ENCODE results near the gene LMF2. TPM values are rescaled to one million over a fixed set of nuclear protein-coding genes. Genes with fewer than 3 reads are reported as not detected.

Gene LMF2
- total RNA-seq, 1 donor from 2014 or later = 89.1 TPM

GRCh38 chr22:50504369-50505211 is 2.9 kb downstream of the LMF2 start:
- DNase-seq (ENCODE audit: low spot score) = no peak

GRCh38 chr22:50503475-50504145 is 3.9 kb downstream of the LMF2 start:
- no peak for DNase-seq (ENCODE audit: low spot score)

- no peak for DNase-seq (ENCODE audit: low spot score)
Measured at GRCh38 chr22:50502628-50503474, 4.7 kb downstream of the LMF2 start.

GRCh38 chr22:50502096-50502495 is 5.4 kb downstream of the LMF2 start:
- DNase-seq (ENCODE audit: low spot score) = no peak

DNA sequence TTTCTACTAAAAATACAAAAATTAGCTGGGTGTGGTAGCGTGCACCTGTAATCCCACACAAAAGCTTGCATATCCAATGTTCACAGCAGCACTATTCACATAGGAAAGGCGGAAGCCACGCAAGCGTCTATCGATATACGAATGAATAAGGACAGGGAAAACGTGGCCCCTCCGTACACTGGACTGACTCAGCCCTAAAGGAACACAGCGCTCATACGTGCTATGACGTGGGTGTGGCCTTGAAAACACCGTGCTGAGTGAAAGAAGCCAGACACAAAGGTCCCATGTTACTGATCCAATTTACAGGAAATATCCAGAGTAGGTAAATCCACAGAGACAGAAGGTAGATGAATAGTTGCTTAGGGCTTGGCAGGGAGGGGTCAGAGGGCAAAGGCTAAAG is 7.0 kb downstream of the LMF2 start:
- no peak for DNase-seq (ENCODE audit: low spot score)

DNA sequence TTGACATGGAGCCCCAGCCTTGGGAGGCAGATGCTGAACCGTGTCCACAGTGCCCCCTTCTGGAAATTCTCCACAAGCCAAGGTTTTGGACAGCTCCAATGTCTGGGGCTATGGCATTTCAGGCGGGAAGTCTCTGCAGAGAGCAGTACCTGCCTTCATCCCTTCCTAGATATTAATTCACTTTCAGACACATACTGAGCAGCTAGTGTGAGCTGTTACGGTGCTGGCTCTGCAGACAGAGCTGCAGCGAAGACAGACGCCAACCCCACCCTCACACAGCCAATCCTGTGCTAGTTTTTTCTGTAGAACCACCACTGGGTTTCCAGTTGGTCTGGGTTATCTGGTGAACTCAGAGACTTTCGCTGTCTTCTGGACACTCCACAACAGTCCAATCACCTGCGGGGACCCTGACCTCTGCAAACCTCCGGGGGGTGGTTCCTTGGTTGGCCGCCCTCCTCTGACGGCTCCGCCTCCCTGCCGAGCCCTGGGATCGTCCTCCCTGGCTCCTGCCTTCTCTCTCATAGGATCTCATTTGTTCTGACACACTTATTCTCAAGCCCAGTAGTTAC is 9.1 kb downstream of the LMF2 start:
- peak; percentile 79 for DNase-seq (ENCODE audit: low spot score)

DNA sequence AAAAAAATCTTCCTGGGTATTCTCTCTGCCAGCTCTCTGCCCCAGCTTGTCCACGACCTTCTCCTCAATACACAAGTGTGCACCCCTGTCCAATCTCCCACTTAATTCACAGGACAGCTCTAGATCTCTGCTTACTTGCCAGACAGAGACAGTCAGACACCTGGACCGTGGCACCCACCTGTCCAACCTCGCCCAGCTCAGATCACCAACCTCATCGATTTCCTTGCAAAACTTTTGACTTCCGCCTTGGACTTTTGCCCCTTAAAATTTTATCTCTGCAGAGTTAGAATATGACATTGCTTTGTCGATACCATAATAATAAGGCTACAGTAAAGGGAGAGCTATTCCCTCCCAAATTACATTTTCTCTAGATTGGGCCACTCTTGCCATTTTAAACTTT is 10.4 kb downstream of the LMF2 start:
- DNase-seq (ENCODE audit: low spot score) = peak; percentile 46

DNA sequence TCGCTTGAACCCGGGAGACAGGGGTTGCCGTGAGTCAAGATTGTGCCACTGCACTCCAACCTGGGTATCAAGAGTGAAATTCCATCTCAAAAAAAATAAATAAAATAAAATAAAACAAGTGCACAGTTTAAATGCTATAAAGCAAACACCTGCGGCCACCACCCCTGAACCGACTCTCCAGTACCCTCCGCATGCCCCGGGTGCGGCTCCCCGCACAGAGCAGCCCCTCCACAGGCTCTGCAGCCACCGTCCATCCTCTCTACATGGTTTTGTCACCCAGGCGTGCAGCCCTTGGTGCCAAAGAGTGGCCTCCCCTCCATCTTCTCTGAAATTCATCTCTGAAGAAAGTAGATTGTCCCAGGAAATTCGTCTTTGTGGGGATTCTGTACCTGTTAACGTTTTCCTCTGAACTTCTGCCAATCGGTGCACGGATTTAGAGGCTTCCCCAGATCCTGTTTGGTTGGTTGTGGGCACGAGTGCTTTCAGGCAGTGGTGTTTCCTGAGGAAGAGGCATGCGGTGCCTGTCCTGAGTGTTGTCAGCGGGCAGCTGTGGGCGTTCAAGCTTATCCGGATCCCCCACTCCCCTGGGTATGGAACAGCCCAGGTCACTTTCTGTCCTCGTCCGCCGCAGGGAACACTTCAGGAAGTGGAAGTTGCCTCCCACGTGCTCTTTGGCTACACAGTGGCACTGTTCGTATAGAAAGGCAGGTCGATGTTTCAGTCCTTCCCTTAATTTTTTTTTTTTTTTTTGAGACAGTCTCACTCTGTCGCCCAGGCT is 16.8 kb downstream of the LMF2 start:
- no peak for DNase-seq (ENCODE audit: low spot score)

- no peak for DNase-seq (ENCODE audit: low spot score)
Measured at GRCh38 chr22:50489363-50490243, 17.9 kb downstream of the LMF2 start.

GRCh38 chr22:50488886-50489285 is 18.6 kb downstream of the LMF2 start:
- DNase-seq (ENCODE audit: low spot score) = no peak

- no peak for DNase-seq (ENCODE audit: low spot score)
Measured at GRCh38 chr22:50488006-50488677, 19.4 kb downstream of the LMF2 start.

DNA sequence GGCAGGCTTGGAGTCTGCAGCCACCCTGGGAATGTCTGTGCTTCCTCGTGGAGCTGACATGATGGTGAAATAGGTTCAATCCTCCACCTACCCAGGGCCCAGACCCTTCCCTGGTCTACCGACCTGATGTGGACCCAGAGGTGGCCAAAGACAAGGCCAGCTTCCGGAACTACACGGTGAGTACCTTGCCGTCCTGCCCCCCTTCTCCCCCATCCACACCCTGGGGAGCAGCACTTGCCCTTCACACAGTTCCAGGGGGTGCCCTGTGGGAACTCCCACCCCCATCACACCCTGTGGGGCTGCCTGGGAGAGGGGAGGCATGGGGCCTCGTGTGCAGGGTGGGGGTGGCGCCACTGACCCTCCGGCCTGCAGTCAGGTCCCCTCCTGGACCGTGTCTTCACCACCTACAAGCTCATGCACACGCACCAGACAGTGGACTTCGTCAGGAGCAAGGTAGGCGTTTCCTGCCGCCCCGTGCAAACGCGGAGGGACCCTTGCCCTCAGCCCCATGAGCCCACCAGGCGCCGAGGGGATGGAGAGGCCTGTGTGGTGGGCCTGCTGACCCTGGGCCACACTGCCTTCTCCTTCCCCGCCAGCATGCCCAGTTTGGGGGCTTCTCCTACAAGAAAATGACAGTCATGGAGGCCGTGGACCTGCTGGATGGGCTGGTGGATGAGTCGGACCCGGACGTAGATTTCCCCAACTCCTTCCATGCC is 20.1 kb downstream of the LMF2 start:
- no peak for DNase-seq (ENCODE audit: low spot score)

DNA sequence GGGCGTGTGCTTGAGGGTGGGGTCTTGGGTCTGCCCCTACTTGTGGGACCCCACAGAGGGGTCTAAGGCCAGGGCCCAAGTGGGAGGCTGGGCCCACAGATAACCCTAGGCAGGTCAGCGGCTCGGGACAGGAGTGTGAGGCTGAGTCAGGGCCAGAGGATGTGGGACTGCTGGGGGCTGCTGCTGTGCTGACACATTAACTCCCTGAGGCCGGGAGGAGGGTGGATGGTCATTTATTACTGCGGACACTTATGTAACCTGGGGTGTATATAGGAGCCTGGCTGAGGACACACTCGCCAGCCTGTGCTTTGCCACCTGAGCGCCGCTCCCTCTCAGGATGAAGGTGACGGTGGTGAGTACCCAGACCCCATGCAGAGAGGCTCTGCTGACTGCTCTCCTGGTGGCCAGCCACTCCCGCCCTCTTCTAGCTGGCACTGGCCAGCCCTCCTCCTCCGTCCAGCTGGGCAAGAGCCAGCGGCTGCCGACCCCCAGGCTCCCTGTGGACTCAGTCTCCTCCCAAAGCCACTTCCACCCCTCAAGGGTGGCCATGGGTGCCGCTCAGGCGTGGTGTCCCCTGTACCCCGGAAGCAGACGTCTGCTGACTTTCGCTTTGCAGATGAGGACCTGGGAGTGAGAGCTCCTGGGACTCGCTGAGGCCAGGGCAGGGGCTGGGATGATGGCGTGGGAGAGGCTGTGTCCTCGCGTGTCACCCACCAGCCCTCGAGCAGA is 20.8 kb downstream of the LMF2 start, which contains the start of gene MIOX:
TSS of gene MIOX (plus strand) at position 299 of the 729 bp plus-strand sequence. CDS start at position 338, 39 bp downstream.
- DNase-seq (ENCODE audit: low spot score) = no peak

DNA sequence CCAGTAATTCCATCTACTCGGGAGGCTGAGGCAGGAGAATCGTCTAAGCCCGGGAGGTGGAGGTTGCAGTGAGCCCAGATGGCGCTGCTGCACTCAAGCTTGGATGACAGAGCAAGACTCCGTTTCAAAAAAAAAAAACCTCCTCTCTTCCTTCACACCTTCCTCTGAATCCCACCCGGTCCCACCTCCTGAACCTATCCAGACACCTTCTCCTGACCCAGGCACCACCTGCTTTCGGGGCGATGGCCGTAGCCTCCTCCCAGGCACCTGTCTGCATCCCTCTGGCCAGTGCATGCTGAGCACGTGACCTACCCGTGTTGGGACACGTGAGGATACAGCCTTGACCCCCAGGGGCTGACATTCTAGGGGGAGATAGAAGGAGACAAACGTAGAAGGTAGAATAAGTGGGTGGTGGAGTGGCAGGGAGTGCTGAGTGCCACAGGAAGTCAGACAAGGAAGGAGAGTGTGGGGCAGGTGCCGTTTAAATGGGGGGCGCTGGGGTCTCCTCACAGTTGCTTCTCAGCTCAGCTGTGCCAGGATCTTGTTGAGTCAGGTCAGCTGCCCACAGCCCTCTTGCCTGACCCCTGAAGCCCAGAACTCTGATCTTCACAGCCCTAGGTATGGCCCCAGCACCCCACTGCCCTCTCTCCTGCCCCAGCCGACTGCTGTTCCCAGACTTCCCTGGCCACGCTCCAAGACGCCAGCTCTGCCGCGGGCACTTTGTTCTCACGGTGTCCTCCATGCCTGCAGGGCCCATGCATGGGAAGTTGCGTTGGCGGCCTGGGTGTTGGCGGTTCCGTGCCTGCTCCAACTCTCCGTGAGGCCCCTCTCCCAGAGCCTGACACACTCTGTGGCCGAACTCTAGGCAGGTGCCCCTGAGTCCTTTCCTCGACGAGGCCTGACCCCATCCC is 22.0 kb downstream of the LMF2 start:
- peak; percentile 56 for DNase-seq (ENCODE audit: low spot score)

DNA sequence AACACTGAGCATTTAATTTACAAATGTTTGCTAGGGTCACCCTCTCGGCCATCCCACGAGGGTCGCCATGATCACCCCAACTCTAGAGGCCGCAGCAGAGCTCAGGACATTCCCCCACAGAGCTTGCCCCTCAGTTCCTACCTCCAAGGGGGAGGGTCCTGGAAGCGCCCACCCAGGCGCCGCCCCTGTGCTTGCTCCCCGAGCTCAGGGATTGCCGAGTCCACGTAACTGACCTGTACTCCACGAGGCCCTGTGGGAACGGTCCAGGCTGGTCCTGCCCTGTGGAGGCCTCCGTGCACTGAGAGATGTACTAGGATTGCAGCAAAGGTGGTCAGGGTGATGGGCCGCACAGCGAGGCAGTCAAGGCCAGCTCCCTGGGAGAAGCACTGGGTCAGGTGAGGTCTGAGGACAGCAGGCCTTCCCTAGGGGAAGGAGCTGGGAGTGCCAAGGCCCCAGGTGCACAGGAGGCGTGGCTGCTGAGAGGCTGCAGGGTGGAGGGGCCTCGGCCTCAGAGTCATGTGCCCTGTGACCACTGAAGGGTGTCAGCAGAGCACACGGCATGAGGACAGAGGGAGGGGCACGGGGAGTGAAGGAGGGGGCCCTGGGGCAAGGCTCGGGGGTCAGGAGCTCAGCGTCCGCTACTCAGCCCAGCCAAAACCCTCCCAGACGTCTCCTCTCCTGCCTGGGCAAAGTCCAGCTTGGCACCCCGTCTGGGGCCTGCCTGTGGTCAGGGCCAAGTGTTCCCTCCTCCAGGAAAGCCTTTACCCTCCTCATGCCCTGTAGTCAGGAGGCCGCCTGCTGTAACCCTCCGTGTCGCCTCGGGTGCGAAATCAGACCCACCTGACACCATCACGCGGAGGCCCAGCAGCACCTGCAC is 23.3 kb downstream of the LMF2 start:
- peak; percentile 59 for DNase-seq (ENCODE audit: low spot score)

- no peak for DNase-seq (ENCODE audit: low spot score)
Measured at GRCh38 chr22:50483556-50483955, 23.9 kb downstream of the LMF2 start.

All from mucosa of gallbladder (tissue), 1 donor.